Hindlimb muscle (tissue), 1 donor: ENCODE data around the gene DCUN1D3. TPM values are rescaled to one million over a fixed set of nuclear protein-coding genes. Genes with fewer than 3 reads are reported as not detected.
"Not testable (repeated sequence)": the region's sequence is repeated elsewhere in the genome, so short reads cannot be mapped to it uniquely, and the experiment has no call there.

Experiments used
- DNase-seq: peaks from one replicate; pipeline ENCODE4 v3.0.0-alpha.2; 2013
- polyA plus RNA-seq: library from polyadenylated mRNA; unstranded; fragments of 120-200 nt; gene quantifications from one replicate; pipeline ENCODE4 v1.2.1, GENCODE V29; 2013; ENCODE audit not compliant: insufficient read length

Gene DCUN1D3
- polyA plus RNA-seq = 5.2 TPM

GRCh38 chr16:20900299-20901067, at the start of gene DCUN1D3, which contains the start of gene LYRM1:
Gene DCUN1D3, minus strand, starts transcription at chr16:20900358. Its CDS starts 37,820 bp downstream, at chr16:20862538.
Gene LYRM1, plus strand, starts transcription at chr16:20900771. Its CDS starts 14,785 bp downstream, at chr16:20915556.
- DNase-seq = peak; percentile 99

- no peak for DNase-seq
Observed at GRCh38 chr16:20949660-20950059, 49.5 kb upstream of the DCUN1D3 start.

- DNase-seq = no peak
Observed at GRCh38 chr16:20948444-20948843, 48.3 kb upstream of the DCUN1D3 start.

GRCh38 chr16:20946015-20946629, 46.0 kb upstream of the DCUN1D3 start:
- DNase-seq = no peak

GRCh38 chr16:20945575-20945875, 45.4 kb upstream of the DCUN1D3 start:
- DNase-seq = not testable (repeated sequence)

GRCh38 chr16:20944861-20945574, 44.9 kb upstream of the DCUN1D3 start:
- no peak for DNase-seq

- no peak for DNase-seq
Observed at GRCh38 chr16:20942256-20942655, 42.1 kb upstream of the DCUN1D3 start.

- DNase-seq = no peak
Observed at GRCh38 chr16:20941636-20941926, 41.4 kb upstream of the DCUN1D3 start.

- no peak for DNase-seq
Observed at GRCh38 chr16:20940871-20941635, 40.9 kb upstream of the DCUN1D3 start.

GRCh38 chr16:20939611-20940010, 39.5 kb upstream of the DCUN1D3 start:
- no peak for DNase-seq

GRCh38 chr16:20938426-20938825, 38.3 kb upstream of the DCUN1D3 start:
- DNase-seq = no peak

- DNase-seq = no peak
Observed at GRCh38 chr16:20937736-20938135, 37.6 kb upstream of the DCUN1D3 start.

GRCh38 chr16:20933589-20933988, 33.4 kb upstream of the DCUN1D3 start:
- DNase-seq = no peak

- no peak for DNase-seq
Observed at GRCh38 chr16:20931066-20931600, 31.0 kb upstream of the DCUN1D3 start.

- DNase-seq = no peak
Observed at GRCh38 chr16:20930365-20930690, 30.2 kb upstream of the DCUN1D3 start.

- DNase-seq = not testable (repeated sequence)
Observed at GRCh38 chr16:20929676-20930364, 29.7 kb upstream of the DCUN1D3 start.

GRCh38 chr16:20928774-20929411, 28.7 kb upstream of the DCUN1D3 start:
- no peak for DNase-seq

- DNase-seq = no peak
Observed at GRCh38 chr16:20925751-20926150, 25.6 kb upstream of the DCUN1D3 start.

GRCh38 chr16:20923876-20924275, 23.7 kb upstream of the DCUN1D3 start:
- no peak for DNase-seq

GRCh38 chr16:20920799-20921198, 20.6 kb upstream of the DCUN1D3 start:
- DNase-seq = no peak

- no peak for DNase-seq
Observed at GRCh38 chr16:20920091-20920490, 19.9 kb upstream of the DCUN1D3 start.
